ENCODE data around the gene NPR3. TPM values are rescaled to one million over a fixed set of nuclear protein-coding genes. Genes with fewer than 3 reads are reported as not detected.

Gene NPR3
- total and polyA plus RNA-seq, 4 donors: 0.70 to 15.4 (median 2.2) TPM

DNA sequence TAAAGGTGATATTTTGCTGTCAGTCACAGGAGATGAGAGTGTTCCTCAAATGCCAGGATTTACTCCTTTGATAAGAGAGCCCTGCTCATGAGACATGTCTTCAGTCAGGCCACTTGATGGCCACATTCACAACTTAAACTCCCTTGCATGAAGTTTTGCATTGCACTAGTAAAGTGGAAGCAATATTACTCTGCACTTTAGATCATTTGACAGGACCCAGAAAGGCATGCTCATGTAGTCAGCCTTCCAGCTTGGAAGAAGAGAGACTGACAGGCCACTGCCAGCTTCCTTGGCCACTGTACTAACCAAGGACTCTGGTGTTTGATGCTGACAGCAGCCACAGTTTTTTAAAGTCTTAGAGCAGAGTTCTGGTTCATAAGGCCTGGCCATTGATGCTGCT, 42.6 kb downstream of the NPR3 start:
- no peak overlapping the region for H3K4me3 ChIP-seq (ENCODE audit: low read depth in 1 of 3, low read length in 3 of 3)
- no peak overlapping the region for H3K9ac ChIP-seq (ENCODE audit: low read depth in 1 of 2, low read length in 2 of 2)
- H3K4me1 ChIP-seq (ENCODE audit: control insufficient read depth in 4 of 4, insufficient read depth in 4 of 4, low read length in 3 of 4): no peaks in the 10 kb centered on the region
- no peaks in the 10 kb centered on the region for H3K36me3 ChIP-seq (ENCODE audit: control insufficient read depth in 4 of 4, insufficient read depth in 3 of 4, low read depth in 1 of 4, low read length in 3 of 4)
- peaks cover 0 to 2% (median 0%) of the 10 kb centered on the region in 4 donors for H3K9me3 ChIP-seq (ENCODE audit: control insufficient read depth in 4 of 4, low read length in 3 of 4)
- TF ChIP-seq RAD21 (IDR thresholded peaks at IDR 0.05): no peak
- no peak for TF ChIP-seq HNF4A (conservative IDR thresholded peaks at IDR 0.05)
- no peak overlapping the region for H3K27ac ChIP-seq (ENCODE audit: low read depth in 1 of 2, low read length in 2 of 2)
- no peak for DNase-seq (ENCODE audit: low spot score)
- no peaks in the 10 kb centered on the region for H3K27me3 ChIP-seq (ENCODE audit: control insufficient read depth in 4 of 4, insufficient read depth in 4 of 4, low read length in 3 of 4)

DNA sequence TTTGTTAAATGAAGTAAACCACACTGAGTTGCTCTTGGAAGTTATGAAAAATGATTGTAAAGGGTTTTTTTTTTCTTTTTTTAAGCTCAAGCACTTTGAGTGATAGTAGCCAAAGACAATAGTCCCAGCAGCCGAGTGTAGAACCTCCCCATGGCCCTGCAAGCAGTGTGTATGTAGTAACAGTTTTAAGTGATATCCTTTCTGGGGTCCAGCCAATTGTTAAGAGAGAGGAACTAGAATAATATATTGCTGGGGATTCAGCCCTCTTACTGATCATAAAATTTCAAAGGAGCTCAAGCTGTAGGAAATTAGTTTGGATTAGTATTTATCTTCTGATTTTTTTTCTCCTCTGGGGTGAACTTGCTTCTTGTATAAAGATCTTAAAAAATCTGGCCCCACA, 43.2 kb downstream of the NPR3 start:
- 67% methylated on average over 1 of the region's 1 CpG for WGBS
- Histone ChIP-seq H3K4me3 (ENCODE audit: low read depth in 1 of 3, low read length in 3 of 3) (no peak overlapping the region), H3K9me3 (ENCODE audit: control insufficient read depth in 4 of 4, low read length in 3 of 4) (peaks cover 0 to 2% (median 0%) of the 10 kb centered on the region in 4 donors)

DNA sequence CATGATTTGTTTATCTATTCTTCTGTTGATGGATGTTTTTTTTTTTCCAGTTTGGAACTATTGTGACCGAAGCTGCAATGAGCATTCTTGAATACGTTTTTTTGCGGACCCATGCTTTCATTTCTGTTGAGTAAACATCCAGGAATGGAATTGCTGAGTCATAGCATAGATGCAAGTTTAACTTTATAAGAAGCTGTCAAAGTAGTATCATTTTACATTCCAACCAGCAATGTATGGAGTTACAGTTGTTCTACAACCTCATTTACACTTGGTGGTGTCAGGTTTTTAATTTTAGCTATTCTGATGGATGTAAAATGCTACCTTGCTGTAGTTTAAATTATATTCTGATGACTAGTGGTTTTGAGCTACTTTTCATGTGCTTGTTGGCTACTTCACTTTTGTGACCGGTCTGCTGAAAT, 49.0 kb downstream of the NPR3 start:
- no peaks in the 10 kb centered on the region for H3K36me3 ChIP-seq (ENCODE audit: control insufficient read depth in 4 of 4, insufficient read depth in 3 of 4, low read depth in 1 of 4, low read length in 3 of 4)
- DNase-seq (ENCODE audit: low spot score): no peak
- no peak overlapping the region for H3K27ac ChIP-seq (ENCODE audit: low read depth in 1 of 2, low read length in 2 of 2)
- no peak overlapping the region for H3K9ac ChIP-seq (ENCODE audit: low read depth in 1 of 2, low read length in 2 of 2)
- no peaks in the 10 kb centered on the region for H3K27me3 ChIP-seq (ENCODE audit: control insufficient read depth in 4 of 4, insufficient read depth in 4 of 4, low read length in 3 of 4)
- peak overlapping the region in 1 of 3 donors; percentile 15 for H3K4me3 ChIP-seq (ENCODE audit: low read depth in 1 of 3, low read length in 3 of 3)
- no peaks in the 10 kb centered on the region for H3K9me3 ChIP-seq (ENCODE audit: control insufficient read depth in 4 of 4, low read length in 3 of 4)
- WGBS: 53% methylated on average over 4 of the region's 4 CpGs
- TF ChIP-seq JUND (IDR thresholded peaks at IDR 0.05): peak in 1 of 2 donors; percentile 59
- TF ChIP-seq, protein P1, sequence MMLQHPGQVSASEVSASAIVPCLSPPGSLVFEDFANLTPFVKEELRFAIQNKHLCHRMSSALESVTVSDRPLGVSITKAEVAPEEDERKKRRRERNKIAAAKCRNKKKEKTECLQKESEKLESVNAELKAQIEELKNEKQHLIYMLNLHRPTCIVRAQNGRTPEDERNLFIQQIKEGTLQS (IDR thresholded peaks at IDR 0.05): no peak
- H3K4me1 ChIP-seq (ENCODE audit: control insufficient read depth in 4 of 4, insufficient read depth in 4 of 4, low read length in 3 of 4): no peaks in the 10 kb centered on the region

More for the DNA sequence above, 43.2 kb downstream of the NPR3 start:
- no peaks in the 10 kb centered on the region for H3K27me3 ChIP-seq (ENCODE audit: control insufficient read depth in 4 of 4, insufficient read depth in 4 of 4, low read length in 3 of 4)
- DNase-seq (ENCODE audit: low spot score): no peak
- no peak overlapping the region for H3K27ac ChIP-seq (ENCODE audit: low read depth in 1 of 2, low read length in 2 of 2)
- TF ChIP-seq GABPA (IDR thresholded peaks at IDR 0.05 in 1 of 2, conservative IDR thresholded peaks at IDR 0.05 in 1 of 2): no peak
- TF ChIP-seq YY1 (IDR thresholded peaks at IDR 0.05): no peak
- no peak for TF ChIP-seq SP1 (IDR thresholded peaks at IDR 0.05)
- TF ChIP-seq ZBTB33 (IDR thresholded peaks at IDR 0.05): no peak
- no peak for TF ChIP-seq FOXA1 (IDR thresholded peaks at IDR 0.05)
- TF ChIP-seq, protein P2, sequence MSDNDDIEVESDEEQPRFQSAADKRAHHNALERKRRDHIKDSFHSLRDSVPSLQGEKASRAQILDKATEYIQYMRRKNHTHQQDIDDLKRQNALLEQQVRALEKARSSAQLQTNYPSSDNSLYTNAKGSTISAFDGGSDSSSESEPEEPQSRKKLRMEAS (IDR thresholded peaks at IDR 0.05): no peak
- no peak for TF ChIP-seq TAF1 (conservative IDR thresholded peaks at IDR 0.05)
- H3K4me1 ChIP-seq (ENCODE audit: control insufficient read depth in 4 of 4, insufficient read depth in 4 of 4, low read length in 3 of 4): no peaks in the 10 kb centered on the region
- no peak overlapping the region for H3K9ac ChIP-seq (ENCODE audit: low read depth in 1 of 2, low read length in 2 of 2)
- no peaks in the 10 kb centered on the region for H3K36me3 ChIP-seq (ENCODE audit: control insufficient read depth in 4 of 4, insufficient read depth in 3 of 4, low read depth in 1 of 4, low read length in 3 of 4)

- no peaks in the 10 kb centered on the region for H3K9me3 ChIP-seq (ENCODE audit: control insufficient read depth in 4 of 4, low read length in 3 of 4)
- DNase-seq (ENCODE audit: low spot score): no peak
- no peak overlapping the region for H3K4me3 ChIP-seq (ENCODE audit: low read depth in 1 of 3, low read length in 3 of 3)
- no peaks in the 10 kb centered on the region for H3K36me3 ChIP-seq (ENCODE audit: control insufficient read depth in 4 of 4, insufficient read depth in 3 of 4, low read depth in 1 of 4, low read length in 3 of 4)
- no peaks in the 10 kb centered on the region for H3K27me3 ChIP-seq (ENCODE audit: control insufficient read depth in 4 of 4, insufficient read depth in 4 of 4, low read length in 3 of 4)
- no peak overlapping the region for H3K9ac ChIP-seq (ENCODE audit: low read depth in 1 of 2, low read length in 2 of 2)
- TF ChIP-seq REST (IDR thresholded peaks at IDR 0.05) (no peak), RAD21 (IDR thresholded peaks at IDR 0.05) (no peak), FOXA1 (IDR thresholded peaks at IDR 0.05) (no peak), GABPA (IDR thresholded peaks at IDR 0.05 in 1 of 2, conservative IDR thresholded peaks at IDR 0.05 in 1 of 2) (no peak), HNF4A (conservative IDR thresholded peaks at IDR 0.05) (no peak), SP1 (IDR thresholded peaks at IDR 0.05) (no peak), FOXA2 (IDR thresholded peaks at IDR 0.05) (no peak), RXRA (IDR thresholded peaks at IDR 0.05) (no peak)
- TF ChIP-seq, protein P2 (IDR thresholded peaks at IDR 0.05): no peak
- TF ChIP-seq, protein P1 (IDR thresholded peaks at IDR 0.05): no peak
- TF ChIP-seq, protein P3, sequence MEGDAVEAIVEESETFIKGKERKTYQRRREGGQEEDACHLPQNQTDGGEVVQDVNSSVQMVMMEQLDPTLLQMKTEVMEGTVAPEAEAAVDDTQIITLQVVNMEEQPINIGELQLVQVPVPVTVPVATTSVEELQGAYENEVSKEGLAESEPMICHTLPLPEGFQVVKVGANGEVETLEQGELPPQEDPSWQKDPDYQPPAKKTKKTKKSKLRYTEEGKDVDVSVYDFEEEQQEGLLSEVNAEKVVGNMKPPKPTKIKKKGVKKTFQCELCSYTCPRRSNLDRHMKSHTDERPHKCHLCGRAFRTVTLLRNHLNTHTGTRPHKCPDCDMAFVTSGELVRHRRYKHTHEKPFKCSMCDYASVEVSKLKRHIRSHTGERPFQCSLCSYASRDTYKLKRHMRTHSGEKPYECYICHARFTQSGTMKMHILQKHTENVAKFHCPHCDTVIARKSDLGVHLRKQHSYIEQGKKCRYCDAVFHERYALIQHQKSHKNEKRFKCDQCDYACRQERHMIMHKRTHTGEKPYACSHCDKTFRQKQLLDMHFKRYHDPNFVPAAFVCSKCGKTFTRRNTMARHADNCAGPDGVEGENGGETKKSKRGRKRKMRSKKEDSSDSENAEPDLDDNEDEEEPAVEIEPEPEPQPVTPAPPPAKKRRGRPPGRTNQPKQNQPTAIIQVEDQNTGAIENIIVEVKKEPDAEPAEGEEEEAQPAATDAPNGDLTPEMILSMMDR (IDR thresholded peaks at IDR 0.05; ENCODE audit: low read depth, low read length, missing input control): no peak
- 85% methylated on average over 4 of the region's 4 CpGs for WGBS
- H3K27ac ChIP-seq (ENCODE audit: low read depth in 1 of 2, low read length in 2 of 2): no peak overlapping the region
- no peaks in the 10 kb centered on the region for H3K4me1 ChIP-seq (ENCODE audit: control insufficient read depth in 4 of 4, insufficient read depth in 4 of 4, low read length in 3 of 4)
Observed at GRCh38 chr5:32765266-32765665, 54.1 kb downstream of the NPR3 start.

All from liver (tissue), 9 donors.